HCT116 (cell line): ENCODE data around the gene CHM. TPM values are rescaled to one million over a fixed set of nuclear protein-coding genes. Genes with fewer than 3 reads are reported as not detected.

ENCODE experiments used
- ATAC-seq: fragments of 200-7000 bp; cut with Tn5 transposase; 2 replicates; pipeline ENCODE4 v1.9.1; 2020; ENCODE audit warnings: mild to moderate bottlenecking, moderate library complexity
- BruUV-seq: library from RNA; stranded (reverse); fragments of 400-500 nt; replicated peaks from 2 replicates; lab custom pipeline; 2021; lab: Mats Ljungman, UMichigan
- CTCF ChIA-PET: fragments of 300-600 bp; sonication (Branson Sonifier 250); formaldehyde crosslinking; loops from one replicate; lab custom pipeline; 2021; ENCODE audit warnings: antibody characterized with exemption; lab: Charles Lee
- POLR2A ChIA-PET: fragments of 300-600, 350-600 bp; sonication (Branson Sonifier 250); formaldehyde crosslinking; loops from one replicate; lab custom pipeline; 2021; ENCODE audit warnings: antibody characterized with exemption; lab: Charles Lee
- RAD21 ChIA-PET, 2 experiments: fragments of 300-600 bp; sonication (Branson Sonifier 250); formaldehyde crosslinking; loops; one replicate each; lab custom pipeline; 2023; ENCODE audit warnings: low total read pairs in 2 of 2; ENCODE audit not compliant: uncharacterized antibody in 2 of 2, unreplicated experiment in 2 of 2, low non-redundant PET in 1 of 2; lab: Charles Lee
- DNase-seq: peaks from one replicate; pipeline ENCODE4 v3.0.0-alpha.2; 2010; ENCODE audit warnings: low read depth, low spot score
- H2AFZ ChIP-seq: fragments of 200-600 bp; shearing (Covaris generic), sonication (generic); 2 replicates; pipeline ENCODE4 v1.6.1; 2017; ENCODE audit warnings: low read depth, mixed run types, mixed read lengths, antibody characterized with exemption, low read length; ENCODE audit not compliant: poor library complexity, severe bottlenecking
- H3K27ac ChIP-seq: 2 replicates; pipeline ENCODE4 v1.5.1; 2012; ENCODE audit warnings: low read depth, low read length
- H3K27me3 ChIP-seq: fragments of 200-600 bp; sonication (generic); 2 replicates; pipeline ENCODE4 v1.6.1; 2016; ENCODE audit warnings: mixed run types, low read length, mixed read lengths; ENCODE audit not compliant: insufficient read depth
- H3K36me3 ChIP-seq, 2 experiments: fragments of 200-500 bp in 1 of 2; fragments of 200-600 bp in 1 of 2; sonication (Bioruptor generic) in 1 of 2; sonication (generic) in 1 of 2; 2 replicates each; pipeline versions ENCODE4 v1.5.1 to v1.6.1; 2014 to 2016; ENCODE audit warnings: low read length in 2 of 2, inconsistent platforms in 1 of 2, mixed read lengths in 1 of 2, mixed run types in 1 of 2; ENCODE audit not compliant: insufficient read depth in 2 of 2, control insufficient read depth in 1 of 2
- H3K4me1 ChIP-seq, 2 experiments: fragments of 200-600 bp in 1 of 2; sonication (generic) in 1 of 2; 2 replicates each; pipeline versions ENCODE4 v1.5.1 to v1.6.1; 2012 to 2017; ENCODE audit warnings: low read length in 2 of 2, inconsistent platforms in 1 of 2, mild to moderate bottlenecking in 1 of 2, mixed read lengths in 1 of 2, mixed run types in 1 of 2, moderate library complexity in 1 of 2; ENCODE audit not compliant: insufficient read depth in 2 of 2, control insufficient read depth in 1 of 2
- H3K4me2 ChIP-seq: fragments of 200-600 bp; sonication (generic); 2 replicates; pipeline ENCODE4 v1.6.1; 2017; ENCODE audit warnings: mixed run types, low read length, mixed read lengths
- H3K4me3 ChIP-seq, 2 experiments: fragments of 200-600 bp in 1 of 2; sonication (generic) in 1 of 2; replicated peaks in 1 of 2; 2 replicates each; pipeline ENCODE4 v1.5.1; 2011 to 2016; ENCODE audit warnings: low read length in 2 of 2, control low read depth in 1 of 2, low read depth in 1 of 2, mild to moderate bottlenecking in 1 of 2, mixed read lengths in 1 of 2, mixed run types in 1 of 2
- H3K79me2 ChIP-seq: fragments of 200-600 bp; sonication (generic); 2 replicates; pipeline ENCODE4 v1.6.1; 2017; ENCODE audit warnings: mild to moderate bottlenecking, mixed run types, low read length, moderate library complexity, mixed read lengths; ENCODE audit not compliant: insufficient read depth
- H3K9ac ChIP-seq: fragments of 200-600 bp; sonication (generic); 2 replicates; pipeline ENCODE4 v1.6.1; 2016; ENCODE audit warnings: low read length, mixed read lengths
- H3K9me2 ChIP-seq: fragments of 200-600 bp; sonication (generic), shearing (Covaris generic); 2 replicates; pipeline ENCODE4 v1.6.1; 2017; ENCODE audit warnings: mixed run types, mild to moderate bottlenecking, moderate library complexity; ENCODE audit not compliant: insufficient read depth
- H3K9me3 ChIP-seq, 2 experiments: fragments of 200-500 bp in 1 of 2; fragments of 200-600 bp in 1 of 2; sonication (Bioruptor generic) in 1 of 2; sonication (generic) in 1 of 2; 2 replicates each; pipeline ENCODE4 v1.6.1; 2014 to 2017; ENCODE audit warnings: low read length in 2 of 2, mixed read lengths in 2 of 2, inconsistent platforms in 1 of 2, low read depth in 1 of 2, mild to moderate bottlenecking in 1 of 2, mixed run types in 1 of 2, moderate library complexity in 1 of 2; ENCODE audit not compliant: control insufficient read depth in 1 of 2, insufficient read depth in 1 of 2
- H4K20me1 ChIP-seq: fragments of 200-600 bp; sonication (generic), shearing (Covaris generic); 2 replicates; pipeline ENCODE4 v1.6.1; 2017; ENCODE audit warnings: mixed run types, mild to moderate bottlenecking, moderate library complexity; ENCODE audit not compliant: insufficient read depth
- CBX3 ChIP-seq: IDR thresholded peaks from 2 replicates; pipeline ENCODE4 v1.6.1; 2012; ENCODE audit warnings: low read depth
- CEBPB ChIP-seq: IDR thresholded peaks from 2 replicates; pipeline ENCODE4 v1.6.1; 2012; ENCODE audit warnings: low read depth
- EGR1 ChIP-seq: IDR thresholded peaks from 2 replicates; pipeline ENCODE4 v1.6.1; 2012; ENCODE audit warnings: low read depth
- EZH2 ChIP-seq: fragments of 200-600 bp; sonication (generic); IDR thresholded peaks from 2 replicates; pipeline ENCODE4 v1.6.1; 2017; ENCODE audit warnings: antibody characterized with exemption, mixed run types
- EZH2phosphoT487 ChIP-seq: fragments of 200-600 bp; IDR thresholded peaks from 2 replicates; pipeline ENCODE4 v1.6.1; 2018; ENCODE audit warnings: antibody characterized with exemption, borderline replicate concordance
- POLR2AphosphoS5 ChIP-seq: IDR thresholded peaks from 2 replicates; pipeline ENCODE4 v1.6.1; 2011; ENCODE audit warnings: mild to moderate bottlenecking, low read depth, low read length, moderate library complexity
- SP1 ChIP-seq: IDR thresholded peaks from 2 replicates; pipeline ENCODE4 v1.6.1; 2012; ENCODE audit warnings: low read depth
- SRF ChIP-seq: IDR thresholded peaks from 2 replicates; pipeline ENCODE4 v1.6.1; 2012; ENCODE audit warnings: low read depth
- TCF7L2 ChIP-seq: IDR thresholded peaks from 2 replicates; pipeline ENCODE4 v1.7.0; 2011; ENCODE audit warnings: borderline replicate concordance, inconsistent platforms; ENCODE audit not compliant: insufficient read depth, insufficient read length; ENCODE audit errors: extremely low read depth
- ZBTB33 ChIP-seq: IDR thresholded peaks from 2 replicates; pipeline ENCODE4 v1.6.1; 2011; ENCODE audit warnings: mild to moderate bottlenecking, low read length, moderate library complexity; ENCODE audit not compliant: insufficient replicate concordance; ENCODE audit errors: extremely low read depth
- ZFX ChIP-seq: fragments of 450-650 bp; IDR thresholded peaks from 2 replicates; pipeline ENCODE4 v1.6.1; 2017
- ZNF274 ChIP-seq: fragments of 200-500 bp; sonication (Bioruptor generic); IDR thresholded peaks from 2 replicates; pipeline ENCODE4 v1.6.1; 2014; ENCODE audit warnings: mild to moderate bottlenecking, low read depth, low read length, inconsistent platforms
- intact Hi-C: fragments of 100-400 bp; cut with micrococcal nuclease; formaldehyde crosslinking; loops from 2 replicates; pipeline ENCODE4 v1.10.0; 2022
- total RNA-seq: library from RNA; stranded (reverse); gene quantifications from one replicate; pipeline ENCODE4 v1.2.1, GENCODE V29; 2021; ENCODE audit not compliant: unreplicated experiment
- TF ChIP-seq, protein P1 (sequence below): IDR thresholded peaks from 2 replicates; pipeline ENCODE4 v1.6.1; 2012; ENCODE audit warnings: low read depth
- TF ChIP-seq, protein P2 (sequence below), 3 experiments: fragments of 200-600 bp in 1 of 3; sonication (generic) in 1 of 3; IDR thresholded peaks in 2 of 3; conservative IDR thresholded peaks in 1 of 3; 2 replicates each; pipeline ENCODE4 v1.5.1; 2012 to 2017; ENCODE audit warnings: low read depth in 2 of 3, low read length in 2 of 3, antibody characterized with exemption in 1 of 3, borderline replicate concordance in 1 of 3, control low read depth in 1 of 3, mild to moderate bottlenecking in 1 of 3, mixed read lengths in 1 of 3, mixed run types in 1 of 3, moderate library complexity in 1 of 3; ENCODE audit not compliant: insufficient read depth in 1 of 3

The CHM gene
- total RNA-seq, 1 experiment from 2014 or later = 17.1 TPM

DNA sequence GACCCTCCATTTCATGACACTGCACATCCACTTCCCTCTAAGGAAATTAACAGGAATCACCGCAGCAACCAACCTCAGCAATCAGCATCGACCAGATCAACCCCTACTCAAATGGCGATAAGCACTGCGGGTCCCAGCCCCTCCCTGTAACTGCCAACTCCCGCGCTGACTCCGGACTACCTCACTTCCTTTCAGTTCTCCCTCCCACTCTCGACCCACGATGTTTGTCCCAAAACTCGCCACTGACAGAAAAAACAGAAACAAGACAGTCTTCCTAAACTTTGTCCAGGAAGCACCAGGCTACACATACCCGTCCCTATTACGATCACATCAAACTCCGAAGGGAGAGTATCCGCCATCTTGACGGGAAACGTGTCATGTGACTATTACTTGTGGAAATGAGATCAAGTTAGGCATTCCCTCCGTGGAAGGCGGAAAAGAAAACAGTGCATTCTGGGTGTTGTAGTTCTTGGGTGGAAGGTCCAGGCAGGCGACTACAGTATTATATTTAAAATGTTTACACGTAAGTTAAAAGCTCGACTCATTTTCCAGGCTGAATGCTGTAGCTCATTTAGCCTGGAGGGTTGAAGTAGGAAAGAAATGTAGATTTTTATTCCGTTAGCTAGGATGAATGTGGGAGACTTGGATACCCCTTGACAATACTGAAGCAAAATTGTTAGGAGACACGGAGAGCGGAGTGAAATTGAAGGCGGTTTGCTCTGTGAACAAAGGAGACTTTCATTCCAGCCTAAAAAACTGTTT lies at the start of gene CHM (continued):
- TF ChIP-seq, protein P1, sequence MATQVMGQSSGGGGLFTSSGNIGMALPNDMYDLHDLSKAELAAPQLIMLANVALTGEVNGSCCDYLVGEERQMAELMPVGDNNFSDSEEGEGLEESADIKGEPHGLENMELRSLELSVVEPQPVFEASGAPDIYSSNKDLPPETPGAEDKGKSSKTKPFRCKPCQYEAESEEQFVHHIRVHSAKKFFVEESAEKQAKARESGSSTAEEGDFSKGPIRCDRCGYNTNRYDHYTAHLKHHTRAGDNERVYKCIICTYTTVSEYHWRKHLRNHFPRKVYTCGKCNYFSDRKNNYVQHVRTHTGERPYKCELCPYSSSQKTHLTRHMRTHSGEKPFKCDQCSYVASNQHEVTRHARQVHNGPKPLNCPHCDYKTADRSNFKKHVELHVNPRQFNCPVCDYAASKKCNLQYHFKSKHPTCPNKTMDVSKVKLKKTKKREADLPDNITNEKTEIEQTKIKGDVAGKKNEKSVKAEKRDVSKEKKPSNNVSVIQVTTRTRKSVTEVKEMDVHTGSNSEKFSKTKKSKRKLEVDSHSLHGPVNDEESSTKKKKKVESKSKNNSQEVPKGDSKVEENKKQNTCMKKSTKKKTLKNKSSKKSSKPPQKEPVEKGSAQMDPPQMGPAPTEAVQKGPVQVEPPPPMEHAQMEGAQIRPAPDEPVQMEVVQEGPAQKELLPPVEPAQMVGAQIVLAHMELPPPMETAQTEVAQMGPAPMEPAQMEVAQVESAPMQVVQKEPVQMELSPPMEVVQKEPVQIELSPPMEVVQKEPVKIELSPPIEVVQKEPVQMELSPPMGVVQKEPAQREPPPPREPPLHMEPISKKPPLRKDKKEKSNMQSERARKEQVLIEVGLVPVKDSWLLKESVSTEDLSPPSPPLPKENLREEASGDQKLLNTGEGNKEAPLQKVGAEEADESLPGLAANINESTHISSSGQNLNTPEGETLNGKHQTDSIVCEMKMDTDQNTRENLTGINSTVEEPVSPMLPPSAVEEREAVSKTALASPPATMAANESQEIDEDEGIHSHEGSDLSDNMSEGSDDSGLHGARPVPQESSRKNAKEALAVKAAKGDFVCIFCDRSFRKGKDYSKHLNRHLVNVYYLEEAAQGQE = no peak
- TF ChIP-seq TCF7L2 = no peak

GRCh38 chrX:86078650-86079049 lies 31.3 kb upstream of the CHM start:
- Histone ChIP-seq H3K9me2 (no peaks in the 10 kb centered on the region), H3K9ac (no peak overlapping the region), H3K4me1 (no peaks in the 10 kb centered on the region), H3K36me3 (no peaks in the 10 kb centered on the region), H4K20me1 (no peaks in the 10 kb centered on the region), H3K4me3 (no peak overlapping the region)
- ChIA-PET RAD21 (no interaction called here), CTCF (no interaction called here)
- TF ChIP-seq CEBPB = no peak
- TF ChIP-seq POLR2AphosphoS5 = no peak
- TF ChIP-seq SRF = no peak
- no peak for TF ChIP-seq TCF7L2
- TF ChIP-seq ZBTB33 = no peak
- TF ChIP-seq ZFX = no peak
- TF ChIP-seq ZNF274 = no peak
- no peak for TF ChIP-seq SP1
- TF ChIP-seq CBX3 = no peak
- no peak for TF ChIP-seq EZH2
- TF ChIP-seq, protein P2, sequence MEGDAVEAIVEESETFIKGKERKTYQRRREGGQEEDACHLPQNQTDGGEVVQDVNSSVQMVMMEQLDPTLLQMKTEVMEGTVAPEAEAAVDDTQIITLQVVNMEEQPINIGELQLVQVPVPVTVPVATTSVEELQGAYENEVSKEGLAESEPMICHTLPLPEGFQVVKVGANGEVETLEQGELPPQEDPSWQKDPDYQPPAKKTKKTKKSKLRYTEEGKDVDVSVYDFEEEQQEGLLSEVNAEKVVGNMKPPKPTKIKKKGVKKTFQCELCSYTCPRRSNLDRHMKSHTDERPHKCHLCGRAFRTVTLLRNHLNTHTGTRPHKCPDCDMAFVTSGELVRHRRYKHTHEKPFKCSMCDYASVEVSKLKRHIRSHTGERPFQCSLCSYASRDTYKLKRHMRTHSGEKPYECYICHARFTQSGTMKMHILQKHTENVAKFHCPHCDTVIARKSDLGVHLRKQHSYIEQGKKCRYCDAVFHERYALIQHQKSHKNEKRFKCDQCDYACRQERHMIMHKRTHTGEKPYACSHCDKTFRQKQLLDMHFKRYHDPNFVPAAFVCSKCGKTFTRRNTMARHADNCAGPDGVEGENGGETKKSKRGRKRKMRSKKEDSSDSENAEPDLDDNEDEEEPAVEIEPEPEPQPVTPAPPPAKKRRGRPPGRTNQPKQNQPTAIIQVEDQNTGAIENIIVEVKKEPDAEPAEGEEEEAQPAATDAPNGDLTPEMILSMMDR (IDR thresholded peaks at IDR 0.05 in 2 of 3, conservative IDR thresholded peaks at IDR 0.05 in 1 of 3; ENCODE audit: borderline replicate concordance in 1 of 3, insufficient read depth in 1 of 3, low read depth in 2 of 3, low read length in 2 of 3) = no peak
- TF ChIP-seq EZH2phosphoT487 = no peak
- no peak for TF ChIP-seq EGR1
- TF ChIP-seq, all 23 proteins: peak for 0
- Histone ChIP-seq H3K27ac (no peak overlapping the region), H3K27me3 (no peaks in the 10 kb centered on the region), H3K9me3 (no peaks in the 10 kb centered on the region), H3K79me2 (no peaks in the 10 kb centered on the region), H2AFZ (no peak overlapping the region), H3K4me2 (no peak overlapping the region)
- POLR2A ChIA-PET = no interaction called here
- intact Hi-C loops = no loop called here
- DNase-seq = no peak
- BruUV-seq = no TSS peak
- ATAC-seq = no peak
